Astrocyte (in vitro differentiated cells and primary cell): ENCODE measurements around the gene GRIK1. TPM values are rescaled to one million over a fixed set of nuclear protein-coding genes. Genes with fewer than 3 reads are reported as not detected.

Source experiments
- DNase-seq: peaks from one replicate; pipeline ENCODE4 v3.0.0-alpha.2; 2010; ENCODE audit warnings: low read depth
- FAIRE-seq: peaks from 2 replicates; lab custom pipeline; 2011; peaks lifted over from hg19 to GRCh38; lab: Jason Lieb, UNC
- H2AFZ ChIP-seq: 2 replicates; pipeline ENCODE4 v1.6.0; 2012; ENCODE audit warnings: low read depth, low read length, inconsistent platforms
- H3K27ac ChIP-seq: 2 replicates; pipeline ENCODE4 v1.5.1; 2011; ENCODE audit warnings: low read depth, low read length, inconsistent platforms
- H3K27me3 ChIP-seq: 2 replicates; pipeline ENCODE4 v1.6.0; 2011; ENCODE audit warnings: low read length, inconsistent platforms; ENCODE audit not compliant: insufficient read depth
- H3K36me3 ChIP-seq: 2 replicates; pipeline ENCODE4 v1.5.1; 2011; ENCODE audit warnings: low read length, inconsistent platforms; ENCODE audit not compliant: insufficient read depth
- H3K4me1 ChIP-seq: 2 replicates; pipeline ENCODE4 v1.5.1; 2011; ENCODE audit warnings: low read length, inconsistent platforms; ENCODE audit not compliant: insufficient read depth
- H3K4me2 ChIP-seq: 2 replicates; pipeline ENCODE4 v1.6.0; 2012; ENCODE audit warnings: low read length, inconsistent platforms
- H3K4me3 ChIP-seq: 2 replicates; pipeline ENCODE4 v1.5.1; 2011; ENCODE audit warnings: low read depth, mild to moderate bottlenecking, low read length, inconsistent platforms; ENCODE audit not compliant: insufficient read depth
- H3K79me2 ChIP-seq: 2 replicates; pipeline ENCODE4 v1.6.0; 2012; ENCODE audit warnings: mild to moderate bottlenecking, low read length, inconsistent platforms; ENCODE audit not compliant: insufficient read depth
- H3K9ac ChIP-seq: 2 replicates; pipeline ENCODE4 v1.6.0; 2012; ENCODE audit warnings: mild to moderate bottlenecking, low read length, inconsistent platforms
- H3K9me3 ChIP-seq: 2 replicates; pipeline ENCODE4 v1.5.1; 2012; ENCODE audit warnings: low read depth, mild to moderate bottlenecking, low read length, inconsistent platforms; ENCODE audit not compliant: insufficient read depth
- H4K20me1 ChIP-seq: 2 replicates; pipeline ENCODE4 v1.6.0; 2012; ENCODE audit warnings: low read length, inconsistent platforms; ENCODE audit not compliant: insufficient read depth
- H3K27ac Mint-ChIP-seq: one replicate; pipeline ENCODE4 v1.8.0; 2021; ENCODE audit warnings: mild to moderate bottlenecking, mixed read lengths; ENCODE audit not compliant: unreplicated experiment
- H3K27me3 Mint-ChIP-seq: one replicate; pipeline ENCODE4 v1.8.0; 2021; ENCODE audit warnings: low read depth, mixed read lengths; ENCODE audit not compliant: unreplicated experiment
- H3K36me3 Mint-ChIP-seq: one replicate; pipeline ENCODE4 v1.8.0; 2021; ENCODE audit warnings: low read depth, mixed read lengths; ENCODE audit not compliant: unreplicated experiment
- H3K4me1 Mint-ChIP-seq: one replicate; pipeline ENCODE4 v1.8.0; 2021; ENCODE audit warnings: low read depth, mixed read lengths; ENCODE audit not compliant: unreplicated experiment
- H3K4me3 Mint-ChIP-seq: one replicate; pipeline ENCODE4 v1.8.0; 2021; ENCODE audit warnings: mild to moderate bottlenecking, moderate library complexity, mixed read lengths; ENCODE audit not compliant: unreplicated experiment
- H3K9me3 Mint-ChIP-seq: one replicate; pipeline ENCODE4 v1.8.0; 2021; ENCODE audit warnings: mild to moderate bottlenecking, mixed read lengths; ENCODE audit not compliant: unreplicated experiment
- CTCF ChIP-seq: IDR thresholded peaks from 2 replicates; pipeline ENCODE4 v1.5.1; 2011; ENCODE audit warnings: low read depth, mild to moderate bottlenecking, inconsistent platforms, low read length, moderate library complexity; ENCODE audit not compliant: insufficient read depth
- EZH2 ChIP-seq: IDR thresholded peaks from 2 replicates; pipeline ENCODE4 v1.6.1; 2012; ENCODE audit warnings: mild to moderate bottlenecking, low read length, inconsistent platforms; ENCODE audit not compliant: insufficient read depth
- total RNA-seq: library from RNA; stranded (reverse); gene quantifications from 2 replicates; pipeline ENCODE4 v1.2.1, GENCODE V29; 2021

Gene GRIK1
- total RNA-seq, 1 donor from 2014 or later = not detected

- H3K4me3 Mint-ChIP-seq = no peak overlapping the region
- no peak for FAIRE-seq
- DNase-seq = no peak
Observed at GRCh38 chr21:29888437-29888836, 51.4 kb downstream of the GRIK1 start.

GRCh38 chr21:29887313-29888009, 52.3 kb downstream of the GRIK1 start:
- Mint-ChIP-seq H3K27me3 (no peaks in the 10 kb centered on the region), H3K4me3 (no peak overlapping the region), H3K9me3 (no peaks in the 10 kb centered on the region), H3K36me3 (no peaks in the 10 kb centered on the region), H3K27ac (no peak overlapping the region), H3K4me1 (no peaks in the 10 kb centered on the region)
- Histone ChIP-seq H3K9ac (no peak overlapping the region), H3K4me1 (no peaks in the 10 kb centered on the region), H2AFZ (no peak overlapping the region), H3K4me2 (no peak overlapping the region), H3K4me3 (no peak overlapping the region), H4K20me1 (no peaks in the 10 kb centered on the region), H3K36me3 (no peaks in the 10 kb centered on the region), H3K27ac (no peak overlapping the region), H3K9me3 (no peaks in the 10 kb centered on the region), H3K79me2 (no peaks in the 10 kb centered on the region), H3K27me3 (no peaks in the 10 kb centered on the region)
- TF ChIP-seq EZH2 (no peak), CTCF (no peak)
- FAIRE-seq (no peak), DNase-seq (no peak)

More at GRCh38 chr21:29888437-29888836, 51.4 kb downstream of the GRIK1 start:
- Histone ChIP-seq H3K9me3 (no peaks in the 10 kb centered on the region), H3K4me2 (no peak overlapping the region), H4K20me1 (no peaks in the 10 kb centered on the region), H3K27ac (no peak overlapping the region), H3K9ac (no peak overlapping the region), H2AFZ (no peak overlapping the region), H3K79me2 (no peaks in the 10 kb centered on the region), H3K27me3 (no peaks in the 10 kb centered on the region), H3K4me3 (no peak overlapping the region), H3K36me3 (no peaks in the 10 kb centered on the region), H3K4me1 (no peaks in the 10 kb centered on the region)
- TF ChIP-seq EZH2 (no peak), CTCF (no peak)
- H3K27me3 Mint-ChIP-seq = no peaks in the 10 kb centered on the region
- H3K27ac Mint-ChIP-seq = no peak overlapping the region
- H3K4me1 Mint-ChIP-seq = no peaks in the 10 kb centered on the region
- no peaks in the 10 kb centered on the region for H3K9me3 Mint-ChIP-seq
- H3K36me3 Mint-ChIP-seq = no peaks in the 10 kb centered on the region

- H3K9ac ChIP-seq = no peak overlapping the region
- H3K4me1 ChIP-seq = no peaks in the 10 kb centered on the region
- Mint-ChIP-seq H3K4me1 (peaks cover 3% of the 10 kb centered on the region), H3K36me3 (no peaks in the 10 kb centered on the region), H3K4me3 (no peak overlapping the region), H3K27me3 (no peaks in the 10 kb centered on the region), H3K9me3 (no peaks in the 10 kb centered on the region), H3K27ac (no peak overlapping the region)
- no peak overlapping the region for H2AFZ ChIP-seq
- H3K79me2 ChIP-seq = no peaks in the 10 kb centered on the region
- FAIRE-seq = no peak
- H3K9me3 ChIP-seq = no peaks in the 10 kb centered on the region
- H3K27me3 ChIP-seq = no peaks in the 10 kb centered on the region
- TF ChIP-seq EZH2 (no peak), CTCF (no peak)
- H3K27ac ChIP-seq = no peak overlapping the region
- no peaks in the 10 kb centered on the region for H3K36me3 ChIP-seq
- no peak overlapping the region for H3K4me3 ChIP-seq
- no peak for DNase-seq
- no peak overlapping the region for H3K4me2 ChIP-seq
- H4K20me1 ChIP-seq = no peaks in the 10 kb centered on the region
Observed at GRCh38 chr21:29885491-29885890, 54.3 kb downstream of the GRIK1 start.
